SK-N-MC (cell line): Measurements from ENCODE around the gene TMEM250.

ENCODE experiments used
- EZH2 ChIP-seq: fragments of 200-600 bp; sonication (generic); IDR thresholded peaks from one replicate; pipeline ENCODE4 v1.6.1; 2017; ENCODE audit warnings: antibody characterized with exemption
- FOXP2 ChIP-seq: optimal IDR thresholded peaks from 2 replicates; pipeline ENCODE3; 2011; ENCODE audit warnings: mild to moderate bottlenecking, moderate library complexity; ENCODE audit not compliant: insufficient read depth; ENCODE audit errors: extremely low read length, control extremely low read depth
- POLR2AphosphoS5 ChIP-seq: IDR thresholded peaks from 2 replicates; pipeline ENCODE4 v1.6.1; 2012; ENCODE audit warnings: mild to moderate bottlenecking, low read depth, low read length, borderline replicate concordance

DNA sequence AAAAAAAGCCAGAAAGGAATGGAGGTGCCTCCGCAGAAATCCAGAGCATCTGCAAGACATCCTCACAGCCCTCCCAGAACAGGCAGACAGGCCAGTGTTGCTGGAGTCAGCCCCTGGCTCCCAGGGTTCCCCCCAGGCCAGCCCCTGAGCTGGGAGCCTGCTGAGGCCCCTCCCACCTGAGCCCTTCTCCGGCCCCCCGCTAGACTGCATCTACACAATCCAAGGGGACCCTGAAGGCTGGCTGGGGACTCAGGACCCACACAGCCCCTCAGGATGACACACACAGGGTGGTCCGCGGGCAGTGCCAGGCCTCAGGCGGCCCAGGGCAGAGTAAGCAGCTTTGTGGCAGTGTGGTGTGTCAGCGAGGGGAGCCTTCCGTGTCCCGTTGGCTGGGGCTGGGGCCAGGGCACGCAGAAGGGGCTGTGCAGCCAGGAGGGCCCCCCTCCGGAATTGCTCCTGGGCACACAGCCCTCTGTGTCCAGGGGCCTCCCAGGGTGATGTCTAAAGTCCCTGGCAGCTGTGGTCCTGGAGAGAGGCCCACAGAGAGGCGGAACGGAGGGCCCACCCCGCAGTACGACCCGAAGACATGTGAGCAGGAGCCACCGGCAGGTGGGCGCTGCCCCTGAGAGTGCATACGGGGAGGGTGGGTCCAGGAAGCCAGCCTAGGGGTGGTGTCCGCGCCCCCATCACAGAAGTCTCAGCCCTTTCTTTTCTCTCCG lies 2.9 kb downstream of the TMEM250 start:
- TF ChIP-seq EZH2 (no peak), POLR2AphosphoS5 (peak; percentile 14; the same call in 1 of the 2 replicates), FOXP2 (no peak)
